ENCODE measurements around the gene BRD9.

The BRD9 gene

DNA sequence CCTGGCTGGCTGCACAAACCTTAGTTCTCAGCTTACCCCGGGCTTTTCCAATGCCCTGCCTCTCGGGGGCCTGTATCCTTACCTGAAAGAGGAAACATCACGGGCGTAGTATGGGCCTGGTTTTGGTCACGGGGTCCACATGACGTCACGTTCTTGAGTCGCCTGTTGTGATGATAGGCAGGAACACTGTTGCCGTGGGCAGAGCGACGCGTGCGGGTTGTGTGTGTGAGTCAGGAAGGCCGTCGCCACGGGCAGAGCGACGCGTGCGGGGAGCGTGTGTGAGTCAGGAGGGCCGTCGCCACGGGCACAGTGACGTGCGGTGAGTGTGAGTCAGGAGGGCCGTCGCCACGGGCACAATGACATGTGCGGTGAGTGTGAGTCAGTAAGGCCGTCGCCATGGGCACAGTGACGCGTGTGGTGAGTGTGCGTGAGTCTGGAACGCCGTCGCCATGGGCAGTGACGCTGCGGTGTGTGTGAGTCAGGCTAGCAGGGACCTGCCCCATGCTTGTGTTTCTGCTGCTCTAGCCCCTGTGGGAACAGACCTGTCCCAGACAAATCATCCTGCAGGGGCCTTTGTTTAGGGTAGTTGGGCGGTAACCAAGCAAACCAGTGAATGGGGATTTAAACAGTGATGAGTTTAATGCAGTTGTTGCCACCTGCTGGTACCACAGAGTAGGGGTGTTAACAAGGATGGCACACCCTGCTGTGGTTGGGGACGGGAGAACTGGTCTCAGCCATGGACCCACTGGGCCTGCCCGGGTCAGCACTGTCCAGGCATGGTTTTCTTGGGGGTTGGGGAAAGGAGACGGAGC, 19.9 kb upstream of the BRD9 start:
- no peak overlapping the region for H3K4me3 ChIP-seq (ENCODE audit: low read depth, low read length)
- no peak for TF ChIP-seq CTCF (IDR thresholded peaks at IDR 0.05; ENCODE audit: insufficient read depth, low read depth, low read length, missing control alignments)
- no peak for DNase-seq (ENCODE audit: low read depth)

- H3K4me3 ChIP-seq (ENCODE audit: low read depth, low read length): no peak overlapping the region
- DNase-seq (ENCODE audit: low read depth): no peak
- TF ChIP-seq CTCF (IDR thresholded peaks at IDR 0.05; ENCODE audit: insufficient read depth, low read depth, low read length, missing control alignments): no peak
Measured at GRCh38 chr5:911601-912000, 19.0 kb upstream of the BRD9 start.

DNA sequence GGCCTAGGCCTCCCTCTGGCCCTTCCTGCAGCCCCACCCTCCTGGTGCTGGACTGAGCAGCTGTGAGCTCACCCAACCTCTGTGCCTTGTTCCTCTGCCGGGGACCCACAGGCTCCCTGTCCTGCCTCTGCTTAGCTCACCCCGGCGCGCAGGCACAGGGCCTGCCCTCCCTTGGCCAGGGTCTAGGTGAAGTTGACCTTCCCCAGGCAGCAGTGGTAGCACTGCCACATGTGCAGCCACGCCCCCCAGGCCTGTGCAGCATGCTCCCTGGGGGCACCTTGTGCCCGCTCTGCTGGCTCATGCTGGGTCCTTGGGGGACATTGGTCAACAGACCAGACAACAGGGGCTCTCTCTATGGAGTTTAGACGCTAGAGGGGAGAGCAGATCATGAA, 18.2 kb upstream of the BRD9 start:
- DNase-seq (ENCODE audit: low read depth): no peak
- no peak overlapping the region for H3K4me3 ChIP-seq (ENCODE audit: low read depth, low read length)
- no peak for TF ChIP-seq CTCF (IDR thresholded peaks at IDR 0.05; ENCODE audit: insufficient read depth, low read depth, low read length, missing control alignments)

DNA sequence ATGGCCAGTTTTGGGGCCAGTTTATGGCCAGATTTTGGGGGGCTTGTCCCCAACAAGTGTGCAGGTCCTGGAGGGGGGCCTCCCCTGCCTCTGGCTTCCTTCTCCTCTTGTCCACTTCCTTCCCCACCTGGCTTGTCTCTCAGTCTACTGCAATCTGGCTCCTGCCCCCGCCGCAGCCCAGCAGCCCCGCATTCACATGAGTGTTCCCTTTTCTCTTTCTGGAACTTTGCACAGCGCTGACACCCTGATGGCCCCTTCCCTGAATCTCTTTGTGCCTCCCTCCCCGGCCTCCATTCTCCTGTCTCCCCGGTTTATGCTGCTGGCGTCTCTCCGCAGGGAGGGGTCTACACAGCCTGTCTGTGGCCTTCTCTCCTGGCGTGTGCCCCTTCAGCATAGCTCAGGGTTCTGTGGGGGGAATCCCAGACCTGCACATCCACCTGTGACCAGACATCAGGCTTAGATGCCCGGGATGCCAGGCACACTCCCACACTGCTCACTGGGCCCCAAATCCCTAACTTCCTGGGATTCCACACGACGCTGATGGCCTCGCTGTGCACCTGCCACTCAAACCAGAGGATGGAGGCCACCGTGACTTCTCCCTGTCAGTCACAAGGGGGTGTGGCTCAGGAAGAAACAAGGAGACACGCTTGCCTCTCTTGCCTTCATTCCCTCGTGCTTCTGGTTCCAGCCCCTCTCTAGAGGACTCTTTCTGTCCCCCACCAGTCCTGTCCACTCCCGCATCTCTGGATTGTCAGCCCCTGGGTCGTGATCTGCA, 17.6 kb upstream of the BRD9 start:
- no peak for DNase-seq (ENCODE audit: low read depth)
- no peak for TF ChIP-seq CTCF (IDR thresholded peaks at IDR 0.05; ENCODE audit: insufficient read depth, low read depth, low read length, missing control alignments)
- H3K4me3 ChIP-seq (ENCODE audit: low read depth, low read length): no peak overlapping the region

- no peak for DNase-seq (ENCODE audit: low read depth)
- H3K4me3 ChIP-seq (ENCODE audit: low read depth, low read length): no peak overlapping the region
- TF ChIP-seq CTCF (IDR thresholded peaks at IDR 0.05; ENCODE audit: insufficient read depth, low read depth, low read length, missing control alignments): no peak
Measured at GRCh38 chr5:909086-909485, 16.5 kb upstream of the BRD9 start.

GRCh38 chr5:908172-908571, 15.6 kb upstream of the BRD9 start:
- no peak for TF ChIP-seq CTCF (IDR thresholded peaks at IDR 0.05; ENCODE audit: insufficient read depth, low read depth, low read length, missing control alignments)
- no peak for DNase-seq (ENCODE audit: low read depth)
- no peak overlapping the region for H3K4me3 ChIP-seq (ENCODE audit: low read depth, low read length)

Measured in GM12865 (cell line).